NCI-H1417 (cell line): ENCODE results near the gene YIPF3.
"Not testable (repeated sequence)": the region's sequence is repeated elsewhere in the genome, so short reads cannot be mapped to it uniquely, and the experiment has no call there.

Experiments used
- DNase-seq, 3 experiments: peaks; one replicate each; lab custom pipeline; 2025; lab: John Stamatoyannopoulos, UW

Gene YIPF3

DNA sequence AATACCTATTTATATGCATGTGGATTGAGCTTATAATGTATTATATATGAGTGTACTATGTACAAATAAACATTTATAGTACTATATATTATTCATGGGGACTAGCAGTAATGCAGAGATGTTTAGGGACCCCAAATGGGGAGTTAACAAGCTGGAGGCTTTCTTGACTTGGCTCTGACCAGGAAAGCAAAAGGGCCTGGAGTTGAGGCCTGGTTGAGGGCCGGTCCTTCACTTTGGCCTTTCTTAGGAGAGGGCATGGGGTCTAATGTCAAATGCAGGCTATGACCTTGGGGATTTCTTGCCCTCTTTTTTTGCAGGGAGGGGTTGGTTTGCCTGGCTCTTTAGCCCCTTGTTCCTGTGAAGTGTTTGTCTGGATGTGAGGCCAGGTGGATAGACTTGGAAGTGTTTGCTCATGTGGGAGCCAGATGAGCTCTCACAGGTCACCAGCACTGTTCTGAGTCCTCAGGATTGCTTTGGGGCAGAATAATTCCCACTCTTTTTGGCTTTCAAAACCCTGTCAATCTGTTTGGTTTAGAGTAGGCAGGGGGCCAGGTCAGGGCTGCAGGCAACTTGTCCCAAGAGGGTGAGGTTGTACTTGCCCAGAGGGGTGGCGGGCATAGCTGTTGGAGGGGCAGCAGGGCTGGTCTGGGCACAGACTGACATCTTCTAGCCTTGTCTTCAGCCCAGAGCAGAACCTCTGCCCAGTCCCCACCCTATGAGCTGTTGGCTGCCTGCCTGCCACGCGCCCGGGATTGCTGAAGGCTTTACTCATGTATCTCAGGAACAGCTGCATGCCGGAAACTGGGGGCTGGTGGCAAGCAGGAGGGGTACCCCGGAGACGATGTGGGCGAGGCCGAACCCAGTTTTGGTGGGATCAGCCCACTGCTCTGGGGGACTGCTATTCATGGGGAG is 24.7 kb downstream of the YIPF3 start:
- DNase-seq, result no peak

DNA sequence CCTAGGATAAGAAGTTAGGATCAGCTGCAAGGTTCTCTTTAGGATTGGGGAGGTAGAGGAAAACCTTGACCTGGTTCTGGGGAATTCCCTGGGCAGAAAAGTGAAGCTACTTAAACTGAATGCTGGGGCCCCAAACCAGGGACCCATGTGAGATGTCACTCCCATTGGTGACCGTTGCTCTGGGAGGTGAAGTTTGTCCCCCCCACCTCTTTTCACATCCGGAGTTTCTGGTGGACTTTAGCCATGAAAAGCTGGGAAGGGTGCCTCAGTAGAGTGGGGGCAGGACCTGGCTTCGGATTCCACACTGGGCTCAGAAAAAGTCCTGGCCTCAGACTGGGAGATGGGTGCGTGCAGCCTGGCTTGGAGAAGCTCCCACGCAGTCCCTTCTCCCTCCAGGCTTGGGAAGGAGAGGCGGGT is 26.2 kb downstream of the YIPF3 start:
- no peak for DNase-seq

DNA sequence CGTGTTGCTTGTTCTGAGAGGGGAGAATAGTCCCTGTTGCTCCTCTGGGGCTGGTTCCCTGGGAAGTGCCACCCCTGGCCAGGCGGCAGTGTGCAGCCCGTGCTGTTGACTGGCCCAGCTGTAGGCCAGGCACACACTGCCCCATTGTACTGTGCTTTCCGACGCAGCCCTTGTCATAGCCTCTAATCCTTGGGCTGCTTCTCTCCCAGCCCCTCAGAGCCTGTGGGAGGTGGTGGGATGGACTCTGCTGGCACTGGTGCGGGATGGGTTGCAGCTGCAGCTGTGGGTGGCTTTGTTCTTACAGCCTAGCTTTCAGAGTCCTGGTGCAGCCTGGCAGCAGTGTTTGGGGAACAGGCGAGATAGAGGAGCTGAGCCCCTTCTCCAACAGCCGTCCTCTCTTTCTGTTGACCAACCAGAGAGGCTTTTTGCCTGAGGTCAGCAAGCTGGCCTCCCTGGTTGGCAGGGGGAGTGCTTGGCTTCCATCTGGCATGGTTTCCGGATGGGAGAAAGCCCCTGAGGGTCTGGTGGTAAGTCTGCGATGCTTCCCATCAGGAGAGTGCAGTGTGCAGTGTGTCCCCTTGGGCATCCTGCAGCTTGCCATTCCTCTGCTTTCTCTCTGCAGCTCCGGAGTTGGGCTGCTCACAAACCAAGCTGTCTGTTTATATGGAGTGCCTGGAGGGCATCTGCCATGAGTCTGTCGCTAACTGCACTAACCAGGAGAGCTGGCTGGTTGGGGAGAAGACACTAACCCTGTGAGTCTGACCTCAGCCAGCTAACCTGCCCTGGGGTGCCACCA is 27.3 kb downstream of the YIPF3 start:
- no peak for DNase-seq

DNA sequence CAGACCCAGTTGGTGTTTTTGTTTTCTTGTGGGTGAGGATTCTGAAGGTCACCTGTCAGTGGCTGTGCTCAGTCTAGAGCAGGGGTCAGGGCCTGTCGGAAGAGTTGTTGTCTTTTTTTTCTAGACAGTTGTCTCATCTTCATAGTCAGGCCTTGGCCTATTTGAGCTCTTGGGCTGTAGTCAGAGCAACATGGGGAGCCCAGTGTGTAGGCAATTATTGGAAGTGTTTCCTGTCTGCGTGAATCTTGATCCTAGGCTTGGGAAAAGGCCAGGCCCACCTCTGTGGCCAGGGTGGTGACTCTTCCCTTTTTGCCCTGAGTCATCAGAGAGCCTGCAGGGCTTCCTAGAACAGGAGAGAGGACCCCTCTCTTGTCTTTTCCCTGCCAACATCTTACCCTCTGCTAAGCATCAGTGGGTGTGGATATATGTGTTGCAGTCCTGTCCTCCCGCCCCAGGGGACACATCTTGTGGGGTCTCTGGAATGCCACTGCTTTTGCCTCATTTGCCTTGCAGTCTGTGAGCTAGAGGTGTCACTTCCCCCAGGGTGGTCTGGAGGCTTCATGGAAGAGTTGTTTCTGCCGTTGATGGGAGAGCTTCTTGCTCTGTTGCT is 28.0 kb downstream of the YIPF3 start:
- no peak for DNase-seq

DNA sequence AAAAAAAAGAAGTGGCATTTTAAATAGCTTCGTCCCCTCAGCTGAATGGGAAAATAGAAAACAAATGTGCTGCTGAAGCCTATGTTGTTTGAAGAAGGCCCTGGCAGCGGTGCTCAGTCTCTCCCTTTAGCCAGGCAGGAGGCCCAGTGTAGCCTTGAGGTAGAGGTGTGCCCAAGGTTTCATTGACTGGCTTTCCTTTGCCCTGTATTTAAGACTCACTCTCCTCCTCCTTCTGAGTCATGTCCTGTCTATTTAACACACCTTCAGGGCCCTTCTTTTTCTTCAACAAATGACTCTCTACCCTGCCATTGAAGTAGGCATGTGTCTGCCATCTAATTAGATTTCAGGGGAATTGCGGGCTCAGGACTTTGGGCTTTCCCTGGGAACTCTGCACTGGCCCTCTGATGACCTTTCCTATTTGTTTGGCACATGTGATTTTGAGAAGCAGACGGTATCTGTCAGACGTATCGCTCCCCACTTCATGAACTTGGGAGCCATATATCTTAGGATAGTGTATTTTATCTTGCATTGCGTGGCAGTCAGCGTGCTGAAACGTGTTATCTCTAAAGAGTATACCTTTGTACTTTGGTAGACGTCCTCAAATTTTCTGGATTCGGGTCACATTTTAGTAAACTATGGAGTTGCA is 35.0 kb downstream of the YIPF3 start:
- no peak for DNase-seq

DNA sequence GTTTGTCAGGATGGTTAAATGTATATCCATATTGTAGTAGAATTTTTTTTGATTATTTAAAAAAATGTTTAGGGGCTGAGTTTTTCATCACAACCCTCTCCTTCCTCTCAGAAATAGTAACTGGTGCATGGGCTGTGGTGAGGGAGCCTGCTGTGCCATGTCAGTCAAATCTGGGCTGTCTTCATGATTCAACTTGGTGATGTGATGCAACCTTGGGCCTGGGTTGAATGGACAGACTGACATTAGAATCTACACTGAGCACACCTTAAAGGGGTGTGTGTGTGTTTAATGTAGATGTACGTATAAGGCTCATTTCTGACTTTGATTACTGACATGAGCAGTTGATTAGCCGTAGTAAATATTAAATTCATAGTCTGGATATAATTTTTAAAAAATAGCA is 35.7 kb downstream of the YIPF3 start:
- no peak for DNase-seq

DNA sequence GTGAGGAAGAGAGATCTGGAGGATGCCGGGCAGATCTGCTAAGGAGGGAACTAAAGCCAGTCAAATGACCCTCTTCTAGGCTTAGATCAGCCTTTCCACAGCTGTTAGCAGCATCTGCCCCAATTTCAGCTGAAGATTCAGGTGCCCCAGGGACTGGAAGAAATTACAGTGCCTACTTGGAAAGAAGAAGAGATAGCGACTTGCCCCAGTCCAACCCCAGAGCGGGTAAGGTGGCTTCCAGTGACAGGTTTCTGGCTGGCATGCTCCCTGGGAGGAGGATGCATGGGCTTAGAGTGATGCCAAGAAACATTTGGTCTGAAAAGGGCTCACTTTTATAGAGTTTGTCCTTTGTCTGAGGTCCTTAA is 38.7 kb downstream of the YIPF3 start:
- no peak for DNase-seq

DNA sequence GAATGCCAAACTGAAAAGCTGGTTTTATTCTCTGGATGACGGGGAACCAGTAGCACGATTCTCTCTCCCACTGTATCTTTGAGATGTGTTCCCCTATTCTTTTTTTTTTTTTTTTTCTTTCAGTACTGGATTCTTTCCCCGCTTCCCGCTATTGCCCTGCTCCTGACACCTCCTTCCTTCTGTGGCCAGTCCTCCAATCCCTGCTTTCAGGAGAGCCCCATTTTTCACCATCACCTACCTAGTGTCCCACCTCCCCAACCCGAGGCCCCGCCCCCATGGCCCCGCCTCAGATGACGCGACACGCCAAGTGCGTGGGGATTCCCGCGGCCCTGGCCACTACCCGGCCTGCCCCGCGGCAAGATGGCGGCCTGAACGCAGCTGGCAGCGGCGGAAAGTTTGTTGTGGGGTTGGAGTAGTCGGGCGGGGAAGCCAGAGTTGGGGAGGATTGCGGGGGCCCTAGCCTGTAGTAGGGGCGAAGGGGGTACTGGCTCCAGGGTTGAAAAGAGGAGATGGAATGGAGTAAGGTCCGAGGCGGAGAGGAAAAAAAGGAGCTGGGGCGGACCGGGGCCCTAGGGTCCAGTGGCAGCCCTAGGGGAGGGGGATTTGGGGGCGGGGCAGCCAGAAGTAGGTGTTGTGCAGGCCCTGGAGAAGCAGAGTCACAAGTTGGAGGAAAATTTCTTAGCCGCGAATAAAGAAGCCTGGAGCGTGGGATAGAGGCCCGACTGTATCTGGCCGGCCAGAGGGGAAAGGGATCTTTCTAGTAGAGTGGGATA is 39.3 kb downstream of the YIPF3 start, which contains the start of gene TJAP1:
TSS of gene TJAP1 (plus strand) at position 336 of the 773 bp plus-strand sequence. CDS start 21,432 bp downstream, outside the sequence.
- DNase-seq, result peak; percentile 87 to 93 (median 91)

DNA sequence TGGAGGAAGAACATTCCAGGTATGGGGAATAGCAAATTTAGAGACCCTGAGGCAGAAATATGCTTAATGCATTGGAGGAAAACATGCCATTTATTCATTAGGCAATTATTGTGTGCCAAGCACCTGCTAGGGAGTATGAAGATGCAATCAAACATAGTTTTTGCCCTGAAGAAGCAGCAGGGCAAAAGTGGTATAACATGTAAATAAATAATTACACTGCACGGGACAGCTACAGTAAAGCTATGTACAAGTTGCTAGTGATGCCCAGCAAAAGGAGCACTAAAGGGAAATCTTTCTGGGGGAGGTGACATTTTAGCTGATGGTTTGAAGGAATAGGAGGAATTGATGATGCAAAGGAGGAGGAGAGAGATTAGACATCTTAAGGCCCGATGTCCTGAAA is 40.0 kb downstream of the YIPF3 start:
- no peak for DNase-seq

DNA sequence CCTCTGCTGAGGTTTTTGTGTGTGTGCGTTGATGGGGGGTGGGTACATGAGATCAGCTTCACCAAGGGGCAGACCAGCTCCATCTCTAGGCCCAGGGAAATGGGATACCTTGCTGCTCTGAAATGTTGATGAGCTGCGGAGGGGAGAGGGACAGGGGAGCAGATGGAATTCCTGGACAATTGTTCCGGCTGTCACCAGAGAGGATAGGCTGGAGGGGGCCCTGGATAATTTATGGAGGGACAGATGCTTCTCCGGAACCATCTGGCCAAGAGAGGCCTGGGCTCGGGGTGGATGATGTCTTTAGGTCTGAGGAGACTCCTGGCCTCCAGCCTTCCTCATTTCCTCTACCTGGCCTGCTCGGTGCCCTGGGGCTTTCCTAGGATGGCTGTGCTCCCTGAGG is 41.2 kb downstream of the YIPF3 start:
- no peak for DNase-seq

DNA sequence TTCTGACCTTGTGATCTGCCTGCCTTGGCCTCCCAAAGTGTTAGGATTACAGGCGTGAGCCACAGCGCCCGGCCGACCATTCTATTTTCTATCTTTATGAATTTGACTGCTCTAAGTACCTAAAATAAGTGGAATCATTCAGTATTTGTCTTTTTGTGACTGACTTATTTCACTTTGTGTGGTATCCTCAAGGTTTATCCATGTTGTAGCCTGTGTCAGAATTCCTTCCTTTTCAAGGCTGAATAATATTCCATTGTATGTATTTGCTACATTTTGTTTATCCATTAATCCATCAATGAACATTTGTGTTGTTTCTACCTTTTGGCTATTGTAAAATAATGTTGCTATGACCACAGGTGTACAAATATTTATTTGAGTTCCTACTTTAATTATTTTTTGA is 44.2 kb downstream of the YIPF3 start:
- DNase-seq, result no peak

DNA sequence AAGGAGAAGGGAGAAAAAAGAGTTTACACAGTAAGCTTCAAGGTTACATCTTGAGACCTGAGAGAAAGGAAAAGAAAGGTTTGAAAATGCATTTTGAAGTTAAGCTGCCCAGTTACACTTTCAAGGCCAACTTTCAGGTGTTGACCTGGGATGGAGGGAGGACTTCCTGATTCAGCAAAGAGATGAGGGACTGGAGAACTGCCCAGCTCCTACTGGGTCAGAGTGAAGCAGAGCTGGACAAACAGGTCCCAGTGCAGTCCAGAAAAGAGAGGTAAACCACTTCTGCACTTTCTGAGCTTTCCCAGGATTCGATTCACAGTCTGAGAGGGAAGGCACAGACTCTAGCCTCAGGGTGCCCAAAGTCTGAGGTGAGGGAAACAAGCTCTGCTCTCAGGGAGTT is 45.3 kb downstream of the YIPF3 start:
- DNase-seq, result no peak

DNA sequence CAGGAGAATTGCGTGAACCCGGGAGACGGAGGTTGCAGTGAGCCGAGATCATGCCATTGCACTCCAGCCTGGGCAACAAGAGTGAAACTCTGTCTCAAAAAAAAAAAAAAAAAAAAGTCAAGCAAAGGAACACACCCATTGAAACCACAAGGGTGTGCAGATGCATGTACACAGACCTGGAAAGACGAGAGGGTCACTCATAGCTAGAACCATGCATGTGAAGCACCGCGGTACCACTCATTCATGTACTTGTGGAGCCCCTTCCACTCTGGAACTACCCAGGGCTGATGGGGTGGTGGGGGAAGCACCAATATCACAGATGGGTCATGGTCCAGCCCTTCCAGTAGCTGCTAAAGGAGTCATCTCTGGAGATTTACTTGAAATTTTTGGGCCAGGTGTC is 46.8 kb downstream of the YIPF3 start:
- no peak for DNase-seq

DNA sequence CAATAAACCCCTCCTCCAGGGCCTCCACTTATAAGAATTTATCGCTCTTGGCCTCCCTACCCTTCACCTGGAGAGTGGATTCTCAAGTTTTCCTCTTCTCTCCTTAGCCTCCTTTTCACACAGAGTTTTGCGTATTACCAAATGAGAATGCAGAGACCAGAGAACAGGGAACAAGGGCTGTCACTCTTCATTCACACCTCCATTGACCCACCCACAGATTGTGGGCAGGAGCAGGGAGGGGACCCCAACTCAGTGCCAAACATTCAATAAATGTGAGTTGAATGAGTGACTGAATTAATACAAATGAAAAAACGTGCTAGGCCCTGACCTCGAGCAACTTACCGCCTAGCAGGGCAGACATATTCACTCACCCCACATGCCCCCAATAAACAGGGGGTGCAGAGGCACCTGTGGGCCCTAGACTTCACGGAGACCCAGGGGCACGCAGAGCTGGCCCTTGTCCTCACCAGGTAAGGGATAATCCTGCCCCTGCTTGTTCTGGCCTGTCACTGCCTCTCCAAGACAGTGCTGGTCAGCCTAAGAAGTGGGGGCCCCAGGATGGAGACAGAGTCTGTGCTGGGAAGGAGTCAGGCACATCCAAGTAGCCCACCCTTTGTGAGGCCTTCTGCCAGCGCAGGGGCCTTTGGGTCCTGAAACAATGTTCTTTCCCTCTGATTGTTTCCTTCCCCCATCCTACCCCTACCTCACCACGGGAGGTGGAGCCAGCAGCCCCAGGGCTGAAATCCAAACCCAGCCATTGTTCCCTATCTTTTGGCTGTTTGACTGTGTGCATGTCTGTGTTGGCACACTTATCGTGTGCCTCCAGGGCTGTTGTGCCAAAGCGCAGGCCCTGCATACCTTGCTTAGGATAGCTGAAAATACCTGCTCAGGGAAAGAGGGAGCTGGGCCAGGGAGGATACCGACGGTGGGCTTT is 47.7 kb downstream of the YIPF3 start:
- peak in 1 of 3 experiments; percentile 41 for DNase-seq

DNA sequence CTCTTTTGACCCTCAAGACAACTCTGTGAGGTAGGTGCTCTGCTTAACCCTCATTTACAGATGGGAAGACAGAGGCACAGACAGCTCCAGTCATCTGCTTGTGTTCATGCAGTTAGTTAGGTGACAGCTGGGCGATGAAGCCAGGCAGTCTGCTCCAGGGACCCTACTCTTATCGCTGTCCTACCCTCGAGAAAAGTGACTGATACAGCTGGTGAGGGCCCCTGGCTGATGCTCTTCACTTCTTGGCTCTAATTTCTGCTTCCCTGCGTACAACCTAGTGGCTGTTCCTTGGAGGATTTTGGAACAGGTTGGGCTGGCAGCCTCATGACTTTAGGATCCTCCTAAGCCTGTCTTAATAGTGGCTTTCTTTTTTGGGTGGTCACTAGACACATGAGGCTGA is 48.5 kb downstream of the YIPF3 start:
- no peak for DNase-seq

DNA sequence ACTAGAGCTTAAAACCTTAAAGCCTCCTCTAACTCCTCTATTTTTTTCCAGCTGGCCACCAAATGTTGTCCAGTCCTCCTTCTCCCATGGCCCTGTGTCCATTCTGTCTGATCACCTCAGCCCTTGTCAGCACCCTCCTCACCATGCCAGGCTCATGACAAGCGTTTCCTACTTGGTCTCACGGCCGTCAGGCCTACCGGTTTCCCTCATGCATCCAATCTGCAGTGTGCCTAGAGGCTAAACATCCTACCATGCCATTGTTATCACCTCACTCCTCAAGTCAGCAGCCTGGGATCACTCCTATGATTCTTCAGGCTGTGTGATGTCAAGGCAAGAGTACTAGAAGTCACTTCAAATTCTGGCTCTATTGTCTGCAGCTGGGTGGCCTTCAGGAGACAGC is 49.0 kb downstream of the YIPF3 start:
- no peak for DNase-seq

DNA sequence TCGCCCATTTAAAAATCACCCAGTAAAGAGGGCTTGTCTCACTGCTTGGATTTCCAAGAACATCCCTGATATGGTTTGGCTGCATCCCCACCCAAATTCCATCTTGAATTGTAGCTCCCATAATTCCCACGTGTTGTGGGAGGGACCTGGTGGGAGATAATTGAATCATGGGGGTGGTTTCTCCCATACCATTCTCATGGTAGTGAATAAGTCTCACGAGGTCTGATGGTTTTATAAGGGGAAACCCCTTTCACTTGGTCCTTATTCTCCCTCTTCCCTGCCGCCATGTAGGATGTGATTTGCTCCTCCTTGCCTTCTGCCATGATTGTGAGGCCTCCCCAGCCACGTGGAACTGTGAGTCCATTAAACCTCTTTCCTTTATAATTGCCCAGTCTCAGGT is 49.5 kb downstream of the YIPF3 start:
- DNase-seq, result not testable (repeated sequence)

DNA sequence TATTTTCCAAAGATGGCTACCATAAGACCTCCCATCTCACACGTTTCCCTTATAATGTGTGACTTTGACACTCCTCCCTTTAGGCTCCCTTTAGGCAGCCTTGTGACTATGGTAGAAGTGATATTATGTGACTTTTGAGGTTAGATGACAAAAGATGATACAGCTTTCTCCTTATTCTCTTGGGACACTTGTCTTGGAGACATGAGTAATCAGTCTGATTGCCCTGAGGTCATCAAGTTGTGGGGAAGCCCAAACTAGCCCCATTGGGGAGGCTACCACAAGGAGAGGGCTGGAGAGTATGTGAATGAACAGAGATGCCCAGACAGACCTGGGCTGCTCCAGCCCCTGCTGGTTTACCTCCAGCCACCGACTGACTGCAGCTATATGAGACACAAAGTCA is 50.8 kb downstream of the YIPF3 start:
- DNase-seq, result no peak

DNA sequence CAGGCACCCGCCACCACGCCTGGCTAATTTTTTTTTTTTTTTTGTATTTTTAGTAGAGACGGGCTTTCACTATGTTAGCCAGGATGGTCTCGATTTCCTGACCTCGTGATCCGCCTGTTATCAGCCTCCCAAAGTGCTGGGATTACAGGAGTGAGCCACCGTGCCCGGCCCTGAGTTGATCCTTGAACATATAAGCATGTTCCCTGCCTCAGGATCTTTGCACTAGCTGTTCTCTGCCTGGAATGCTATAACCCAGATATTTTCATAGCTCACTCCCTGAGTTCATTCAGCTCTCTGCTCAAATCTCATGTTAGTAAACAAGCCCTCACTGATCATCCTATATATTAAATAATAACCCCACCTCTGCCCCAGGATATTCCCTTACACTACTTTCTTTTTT is 52.4 kb downstream of the YIPF3 start:
- DNase-seq, result no peak

DNA sequence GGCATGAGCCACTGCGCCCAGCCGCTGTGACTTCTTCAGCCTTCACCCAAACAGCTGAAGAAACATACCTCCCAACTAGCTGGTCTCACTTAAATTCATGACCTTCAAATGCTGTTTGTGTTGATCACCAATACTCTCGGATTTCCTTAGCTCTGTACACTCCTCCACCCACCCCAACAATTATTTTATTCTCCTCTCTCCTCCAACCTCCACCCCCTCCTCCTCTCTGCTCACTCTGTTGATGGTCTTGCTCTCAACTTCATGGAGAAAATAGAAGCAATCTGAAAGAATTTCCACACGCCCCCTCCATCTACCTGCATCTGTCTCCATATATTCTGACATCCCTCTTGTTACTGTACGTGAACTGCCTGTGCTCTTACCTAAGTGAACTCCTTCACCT is 54.8 kb downstream of the YIPF3 start:
- no peak for DNase-seq
